ENCODE results near the gene SLC16A6.
"Not testable (repeated sequence)": the region's sequence is repeated elsewhere in the genome, so short reads cannot be mapped to it uniquely, and the experiment has no call there.

The SLC16A6 gene, protein sequence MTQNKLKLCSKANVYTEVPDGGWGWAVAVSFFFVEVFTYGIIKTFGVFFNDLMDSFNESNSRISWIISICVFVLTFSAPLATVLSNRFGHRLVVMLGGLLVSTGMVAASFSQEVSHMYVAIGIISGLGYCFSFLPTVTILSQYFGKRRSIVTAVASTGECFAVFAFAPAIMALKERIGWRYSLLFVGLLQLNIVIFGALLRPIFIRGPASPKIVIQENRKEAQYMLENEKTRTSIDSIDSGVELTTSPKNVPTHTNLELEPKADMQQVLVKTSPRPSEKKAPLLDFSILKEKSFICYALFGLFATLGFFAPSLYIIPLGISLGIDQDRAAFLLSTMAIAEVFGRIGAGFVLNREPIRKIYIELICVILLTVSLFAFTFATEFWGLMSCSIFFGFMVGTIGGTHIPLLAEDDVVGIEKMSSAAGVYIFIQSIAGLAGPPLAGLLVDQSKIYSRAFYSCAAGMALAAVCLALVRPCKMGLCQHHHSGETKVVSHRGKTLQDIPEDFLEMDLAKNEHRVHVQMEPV

GRCh38 chr17:68290955-68291835 is at the start of gene SLC16A6, which contains the start of gene ARSG:
TSS of gene SLC16A6 (minus strand) at chr17:68291127. CDS start at chr17:68278320, 12,807 bp downstream.
TSS of gene ARSG (plus strand) at chr17:68291495. CDS start at chr17:68307494, 15,999 bp downstream.
- TF ChIP-seq, protein P1, sequence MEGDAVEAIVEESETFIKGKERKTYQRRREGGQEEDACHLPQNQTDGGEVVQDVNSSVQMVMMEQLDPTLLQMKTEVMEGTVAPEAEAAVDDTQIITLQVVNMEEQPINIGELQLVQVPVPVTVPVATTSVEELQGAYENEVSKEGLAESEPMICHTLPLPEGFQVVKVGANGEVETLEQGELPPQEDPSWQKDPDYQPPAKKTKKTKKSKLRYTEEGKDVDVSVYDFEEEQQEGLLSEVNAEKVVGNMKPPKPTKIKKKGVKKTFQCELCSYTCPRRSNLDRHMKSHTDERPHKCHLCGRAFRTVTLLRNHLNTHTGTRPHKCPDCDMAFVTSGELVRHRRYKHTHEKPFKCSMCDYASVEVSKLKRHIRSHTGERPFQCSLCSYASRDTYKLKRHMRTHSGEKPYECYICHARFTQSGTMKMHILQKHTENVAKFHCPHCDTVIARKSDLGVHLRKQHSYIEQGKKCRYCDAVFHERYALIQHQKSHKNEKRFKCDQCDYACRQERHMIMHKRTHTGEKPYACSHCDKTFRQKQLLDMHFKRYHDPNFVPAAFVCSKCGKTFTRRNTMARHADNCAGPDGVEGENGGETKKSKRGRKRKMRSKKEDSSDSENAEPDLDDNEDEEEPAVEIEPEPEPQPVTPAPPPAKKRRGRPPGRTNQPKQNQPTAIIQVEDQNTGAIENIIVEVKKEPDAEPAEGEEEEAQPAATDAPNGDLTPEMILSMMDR (IDR thresholded peaks at IDR 0.05; ENCODE audit: low read depth, low read length), result no peak
- no peak for DNase-seq (ENCODE audit: extremely low read depth, low read depth)

GRCh38 chr17:68334393-68334792 is 43.5 kb upstream of the SLC16A6 start:
- DNase-seq (ENCODE audit: extremely low read depth, low read depth), result no peak
- TF ChIP-seq, protein P1 (IDR thresholded peaks at IDR 0.05; ENCODE audit: low read depth, low read length), result no peak

- DNase-seq (ENCODE audit: extremely low read depth, low read depth), result not testable (repeated sequence)
These were observed 41.0 kb upstream of the SLC16A6 start for GRCh38 chr17:68331932-68332331.

- DNase-seq (ENCODE audit: extremely low read depth, low read depth), result no peak
- TF ChIP-seq, protein P1 (IDR thresholded peaks at IDR 0.05; ENCODE audit: low read depth, low read length), result no peak
These were observed 38.4 kb upstream of the SLC16A6 start for GRCh38 chr17:68329331-68329730.

DNA sequence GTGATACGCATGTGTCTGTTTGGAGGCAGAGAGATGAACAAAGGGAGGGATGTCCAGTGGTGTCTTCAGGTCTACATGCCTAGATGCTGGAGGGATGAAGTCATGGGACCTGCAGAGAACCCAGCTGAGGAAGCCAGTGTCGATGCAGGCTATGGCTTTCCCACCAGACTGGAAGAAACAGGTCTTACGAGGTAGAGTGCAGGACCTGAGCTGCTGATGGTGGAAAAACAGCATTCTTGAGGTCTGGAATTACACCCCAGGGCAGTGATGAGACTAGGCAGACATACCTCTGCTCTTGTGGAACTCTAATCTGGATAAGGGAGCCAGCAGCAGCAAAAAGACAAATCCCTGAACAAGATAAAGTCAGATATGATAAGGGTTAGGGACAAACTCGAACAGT is 37.7 kb upstream of the SLC16A6 start:
- TF ChIP-seq, protein P1 (IDR thresholded peaks at IDR 0.05; ENCODE audit: low read depth, low read length), result no peak
- no peak for DNase-seq (ENCODE audit: extremely low read depth, low read depth)

DNA sequence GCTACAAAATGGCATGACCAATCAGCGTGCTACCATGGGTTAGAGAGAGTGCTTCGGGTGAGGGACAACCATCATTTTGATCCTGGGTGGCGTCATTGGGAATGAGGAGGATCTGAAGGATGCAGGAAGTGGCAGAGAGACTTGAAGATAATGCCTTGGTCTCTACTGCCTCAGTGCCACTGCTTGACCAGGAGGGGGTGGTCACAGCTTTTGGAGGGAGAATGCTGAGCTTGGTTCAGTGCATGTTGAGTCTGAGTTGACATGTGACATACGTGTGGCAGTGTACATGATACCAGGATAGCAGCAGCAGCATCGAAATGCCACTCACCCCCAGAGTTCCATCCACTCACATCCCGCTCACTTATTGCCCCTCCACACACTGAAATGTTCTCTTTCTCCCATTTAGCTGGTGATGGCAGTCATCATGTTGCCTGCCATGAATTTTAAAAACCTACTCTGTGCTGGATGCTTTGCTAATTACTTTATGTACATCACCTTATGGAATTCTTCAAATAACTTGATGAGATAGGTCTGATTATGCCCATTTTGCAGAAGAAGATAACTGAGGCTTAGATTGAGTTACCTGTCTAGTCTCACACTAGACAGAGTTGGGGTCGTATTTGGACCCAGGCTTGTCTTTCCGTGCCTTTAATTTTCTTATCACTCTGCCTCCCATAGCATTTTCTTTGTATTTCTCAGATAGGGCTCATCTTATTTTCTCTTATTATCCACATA is 37.1 kb upstream of the SLC16A6 start:
- DNase-seq (ENCODE audit: extremely low read depth, low read depth), result no peak
- TF ChIP-seq, protein P1 (IDR thresholded peaks at IDR 0.05; ENCODE audit: low read depth, low read length), result no peak

- TF ChIP-seq, protein P1 (IDR thresholded peaks at IDR 0.05; ENCODE audit: low read depth, low read length), result no peak
These were observed 35.8 kb upstream of the SLC16A6 start for GRCh38 chr17:68326681-68327080.

More at GRCh38 chr17:68326681-68327080, 35.8 kb upstream of the SLC16A6 start:
- DNase-seq (ENCODE audit: extremely low read depth, low read depth), result no peak

Data from AG09319 (cell line).